ENCODE measurements around the gene S100A16. TPM values are rescaled to one million over a fixed set of nuclear protein-coding genes. Genes with fewer than 3 reads are reported as not detected.

The S100A16 gene
- total RNA-seq, 4 donors from 2014 or later, result 107 to 277 (median 193) TPM

DNA sequence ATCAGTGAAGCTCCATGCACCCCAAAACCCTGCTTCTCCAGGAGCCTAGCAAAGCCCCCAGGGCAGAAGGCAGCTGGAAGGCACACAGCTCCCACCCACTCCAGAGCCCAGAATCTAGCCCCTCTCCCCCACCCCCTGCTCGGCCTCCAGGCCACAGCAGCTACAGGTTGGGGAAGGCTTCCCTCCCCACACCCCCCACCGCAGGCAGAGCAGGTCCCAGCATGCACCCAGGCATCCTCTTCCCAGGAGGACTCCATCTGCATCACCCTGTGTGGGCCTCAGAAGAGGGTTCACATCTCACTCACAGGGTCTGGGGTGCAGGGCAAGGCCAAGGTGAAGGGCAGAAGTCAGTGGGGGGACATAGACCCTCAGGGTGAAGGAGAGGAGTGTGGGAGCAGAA, 2.5 kb upstream of the S100A16 start:
- peaks cover 0 to 39% (median 4%) of the 10 kb centered on the region in 4 donors for H3K4me1 ChIP-seq
- H3K27ac ChIP-seq, result peak overlapping the region in 3 of 4 donors; percentile 83 to 100 (median 85)

DNA sequence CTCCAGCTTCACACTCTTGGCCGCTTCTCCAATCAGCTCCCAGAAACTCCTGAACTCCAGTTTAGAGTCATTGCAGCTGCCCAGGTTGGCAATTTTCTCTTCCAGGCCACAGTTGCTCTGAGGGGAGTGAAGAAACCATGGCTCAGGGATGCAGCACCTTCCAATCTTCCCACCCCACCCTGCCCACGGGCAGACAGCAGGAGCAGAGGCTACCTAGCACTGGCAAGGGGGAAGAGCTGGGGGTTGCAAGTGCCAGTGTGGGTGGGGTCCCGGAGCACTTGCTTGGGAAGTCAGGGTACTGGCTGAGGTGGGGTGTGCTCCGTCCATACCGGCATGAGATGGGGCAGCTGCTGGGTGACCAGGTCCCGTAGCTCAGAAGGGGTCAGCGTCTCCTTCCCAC, 2.0 kb upstream of the S100A16 start:
- no peak for DNase-seq
- no peak for TF ChIP-seq POLR2A (IDR thresholded peaks at IDR 0.05)
- TF ChIP-seq, protein P1, sequence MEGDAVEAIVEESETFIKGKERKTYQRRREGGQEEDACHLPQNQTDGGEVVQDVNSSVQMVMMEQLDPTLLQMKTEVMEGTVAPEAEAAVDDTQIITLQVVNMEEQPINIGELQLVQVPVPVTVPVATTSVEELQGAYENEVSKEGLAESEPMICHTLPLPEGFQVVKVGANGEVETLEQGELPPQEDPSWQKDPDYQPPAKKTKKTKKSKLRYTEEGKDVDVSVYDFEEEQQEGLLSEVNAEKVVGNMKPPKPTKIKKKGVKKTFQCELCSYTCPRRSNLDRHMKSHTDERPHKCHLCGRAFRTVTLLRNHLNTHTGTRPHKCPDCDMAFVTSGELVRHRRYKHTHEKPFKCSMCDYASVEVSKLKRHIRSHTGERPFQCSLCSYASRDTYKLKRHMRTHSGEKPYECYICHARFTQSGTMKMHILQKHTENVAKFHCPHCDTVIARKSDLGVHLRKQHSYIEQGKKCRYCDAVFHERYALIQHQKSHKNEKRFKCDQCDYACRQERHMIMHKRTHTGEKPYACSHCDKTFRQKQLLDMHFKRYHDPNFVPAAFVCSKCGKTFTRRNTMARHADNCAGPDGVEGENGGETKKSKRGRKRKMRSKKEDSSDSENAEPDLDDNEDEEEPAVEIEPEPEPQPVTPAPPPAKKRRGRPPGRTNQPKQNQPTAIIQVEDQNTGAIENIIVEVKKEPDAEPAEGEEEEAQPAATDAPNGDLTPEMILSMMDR (IDR thresholded peaks at IDR 0.05), result no peak
- Histone ChIP-seq H3K4me1 (peaks cover 0 to 44% (median 4%) of the 10 kb centered on the region in 4 donors), H3K27ac (peak overlapping the region in 3 of 4 donors; percentile 91 to 100 (median 93)), H3K9me3 (no peaks in the 10 kb centered on the region), H3K36me3 (peaks cover 0 to 4% (median 0%) of the 10 kb centered on the region in 3 donors), H3K4me3 (peak overlapping the region in 2 of 4 donors; percentile 52 to 62), H3K27me3 (no peaks in the 10 kb centered on the region)

More for the DNA sequence above, 2.5 kb upstream of the S100A16 start:
- TF ChIP-seq POLR2A (IDR thresholded peaks at IDR 0.05), result no peak
- TF ChIP-seq, protein P1 (IDR thresholded peaks at IDR 0.05), result no peak
- no peak for DNase-seq
- H3K4me3 ChIP-seq, result peak overlapping the region in 3 of 4 donors; percentile 11 to 62 (median 52)
- H3K36me3 ChIP-seq, result peaks cover 0 to 9% (median 0%) of the 10 kb centered on the region in 3 donors
- H3K27me3 ChIP-seq, result no peaks in the 10 kb centered on the region
- no peaks in the 10 kb centered on the region for H3K9me3 ChIP-seq

DNA sequence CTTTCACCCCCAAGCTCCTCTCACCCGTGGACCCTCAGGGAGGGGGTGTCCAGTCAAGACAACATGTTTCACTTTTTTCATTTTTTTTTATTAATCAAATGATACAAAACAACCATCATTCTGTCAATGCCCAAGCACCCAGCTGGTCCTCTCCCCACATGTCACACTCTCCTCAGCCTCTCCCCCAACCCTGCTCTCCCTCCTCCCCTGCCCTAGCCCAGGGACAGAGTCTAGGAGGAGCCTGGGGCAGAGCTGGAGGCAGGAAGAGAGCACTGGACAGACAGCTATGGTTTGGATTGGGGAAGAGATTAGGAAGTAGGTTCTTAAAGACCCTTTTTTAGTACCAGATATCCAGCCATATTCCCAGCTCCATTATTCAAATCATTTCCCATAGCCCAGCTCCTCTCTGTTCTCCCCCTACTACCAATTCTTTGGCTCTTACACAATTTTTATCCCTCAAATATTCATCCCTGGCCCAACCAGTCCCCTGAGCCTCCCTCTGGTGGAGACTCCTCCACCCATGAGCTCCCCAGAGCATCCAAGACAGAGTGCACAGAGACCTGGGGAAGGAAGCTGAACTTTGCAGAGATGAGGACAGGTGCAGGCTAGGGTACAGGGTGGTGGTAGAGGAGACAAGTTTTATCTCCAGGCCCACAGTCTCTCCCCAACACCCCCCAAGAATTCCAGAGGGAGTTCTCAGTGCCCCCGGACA, 1.4 kb upstream of the S100A16 start:
- H3K9me3 ChIP-seq, result no peaks in the 10 kb centered on the region
- H3K4me3 ChIP-seq, result peak overlapping the region in 2 of 4 donors; percentile 52 to 62
- peaks cover 0 to 50% (median 4%) of the 10 kb centered on the region in 4 donors for H3K4me1 ChIP-seq
- DNase-seq, result no peak
- peak overlapping the region in 3 of 4 donors; percentile 91 to 100 (median 93) for H3K27ac ChIP-seq
- no peaks in the 10 kb centered on the region for H3K36me3 ChIP-seq
- TF ChIP-seq, protein P1 (IDR thresholded peaks at IDR 0.05), result no peak
- peak in 1 of 2 donors; percentile 24 for TF ChIP-seq POLR2A (IDR thresholded peaks at IDR 0.05)
- H3K27me3 ChIP-seq, result no peaks in the 10 kb centered on the region

DNA sequence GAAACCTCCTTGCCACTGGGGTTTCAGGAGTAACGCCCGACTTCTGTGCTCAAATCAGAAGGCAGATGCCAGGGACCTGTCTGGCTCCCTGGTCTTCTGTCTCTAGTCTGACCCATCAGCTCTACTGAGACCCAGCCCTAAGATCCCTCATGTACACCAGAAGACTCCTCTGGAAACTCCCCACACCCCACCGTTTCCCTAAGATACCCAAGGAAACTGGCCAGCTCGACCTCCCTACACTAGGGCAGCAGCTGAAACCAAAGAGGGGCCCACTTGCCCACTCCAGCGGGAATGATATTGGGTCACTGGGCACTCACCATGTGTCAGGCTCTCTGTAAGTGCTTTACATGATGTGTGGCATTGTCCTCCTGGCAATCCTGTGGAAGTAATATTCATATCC, 469 bp upstream of the S100A16 start:
- Histone ChIP-seq H3K36me3 (no peaks in the 10 kb centered on the region), H3K4me1 (peaks cover 0 to 54% (median 4%) of the 10 kb centered on the region in 4 donors), H3K4me3 (peak overlapping the region in 2 of 4 donors; percentile 64 to 76), H3K27me3 (no peaks in the 10 kb centered on the region), H3K27ac (peak overlapping the region; percentile 60 to 100 (median 92)), H3K9me3 (no peaks in the 10 kb centered on the region)
- DNase-seq, result no peak
- TF ChIP-seq, protein P1 (IDR thresholded peaks at IDR 0.05), result no peak
- TF ChIP-seq POLR2A (IDR thresholded peaks at IDR 0.05), result no peak

DNA sequence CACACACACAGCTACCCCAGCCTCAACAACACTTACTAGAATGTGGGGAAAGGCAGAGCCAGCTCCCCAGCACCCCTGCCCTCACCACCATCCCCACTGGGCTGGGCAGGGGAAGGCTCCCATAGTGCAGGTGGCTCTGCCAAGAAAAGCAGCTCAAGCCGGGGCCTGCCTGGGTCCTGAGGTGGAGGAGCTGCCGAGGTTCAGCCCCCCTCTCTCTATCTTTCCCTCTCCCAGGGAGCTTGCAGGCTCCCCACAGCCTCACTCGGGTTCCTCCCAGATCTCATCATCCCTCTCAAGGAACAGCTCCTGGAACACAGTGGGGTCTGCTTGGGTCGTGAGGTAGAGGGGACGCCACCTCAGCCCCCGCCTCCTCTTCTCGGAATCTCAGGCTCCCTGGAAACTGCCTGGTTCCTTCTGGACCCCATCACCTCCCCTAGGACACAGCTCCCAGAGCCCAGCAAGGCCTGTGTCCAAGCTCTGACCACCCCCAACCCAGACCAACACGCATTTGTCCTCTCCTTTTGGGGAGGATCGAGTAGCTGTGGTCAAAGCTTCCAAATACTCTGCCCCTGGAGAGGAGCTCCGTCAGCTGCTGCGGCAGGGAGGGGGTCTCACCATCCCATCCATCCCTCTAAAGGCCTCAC, 704 bp downstream of the S100A16 start:
- Histone ChIP-seq H3K9me3 (no peaks in the 10 kb centered on the region), H3K36me3 (peaks cover 0 to 6% (median 0%) of the 10 kb centered on the region in 3 donors), H3K27me3 (no peaks in the 10 kb centered on the region), H3K27ac (peak overlapping the region; percentile 60 to 100 (median 92)), H3K4me1 (peaks cover 0 to 65% (median 3%) of the 10 kb centered on the region in 4 donors), H3K4me3 (peak overlapping the region; percentile 32 to 76 (median 56))
- peak in 1 of 3 donors; percentile 59 for DNase-seq
- no peak for TF ChIP-seq POLR2A (IDR thresholded peaks at IDR 0.05)
- TF ChIP-seq, protein P1 (IDR thresholded peaks at IDR 0.05), result no peak

Measured in Peyer's patch (tissue), 4 donors.